Stimulated activated CD4-positive, alpha-beta T cell treated with anti-CD3 and anti-CD28 coated beads, Interleukin-15, amount 100 ng/mL, for 1 hour (primary cell): Measurements from ENCODE around the gene GPLD1.
"Not testable (repeated sequence)": the region's sequence is repeated elsewhere in the genome, so short reads cannot be mapped to it uniquely, and the experiment has no call there.

Experiments
- DNase-seq, 2 donors: peaks; one replicate each; pipeline ENCODE4 v3.0.0-alpha.2; 2020; ENCODE audit warnings: low read depth in 1 of 2, low spot score in 1 of 2

GPLD1 gene

GRCh38 chr6:24385536-24386269, 103.7 kb downstream of the GPLD1 start:
- no peak for DNase-seq

GRCh38 chr6:24384369-24385130, 104.8 kb downstream of the GPLD1 start:
- DNase-seq, result not testable (repeated sequence)

- not testable (repeated sequence) for DNase-seq
Measured at GRCh38 chr6:24382891-24383494, 106.4 kb downstream of the GPLD1 start.

- DNase-seq, result no peak
Measured at GRCh38 chr6:24382220-24382540, 107.2 kb downstream of the GPLD1 start.

DNA sequence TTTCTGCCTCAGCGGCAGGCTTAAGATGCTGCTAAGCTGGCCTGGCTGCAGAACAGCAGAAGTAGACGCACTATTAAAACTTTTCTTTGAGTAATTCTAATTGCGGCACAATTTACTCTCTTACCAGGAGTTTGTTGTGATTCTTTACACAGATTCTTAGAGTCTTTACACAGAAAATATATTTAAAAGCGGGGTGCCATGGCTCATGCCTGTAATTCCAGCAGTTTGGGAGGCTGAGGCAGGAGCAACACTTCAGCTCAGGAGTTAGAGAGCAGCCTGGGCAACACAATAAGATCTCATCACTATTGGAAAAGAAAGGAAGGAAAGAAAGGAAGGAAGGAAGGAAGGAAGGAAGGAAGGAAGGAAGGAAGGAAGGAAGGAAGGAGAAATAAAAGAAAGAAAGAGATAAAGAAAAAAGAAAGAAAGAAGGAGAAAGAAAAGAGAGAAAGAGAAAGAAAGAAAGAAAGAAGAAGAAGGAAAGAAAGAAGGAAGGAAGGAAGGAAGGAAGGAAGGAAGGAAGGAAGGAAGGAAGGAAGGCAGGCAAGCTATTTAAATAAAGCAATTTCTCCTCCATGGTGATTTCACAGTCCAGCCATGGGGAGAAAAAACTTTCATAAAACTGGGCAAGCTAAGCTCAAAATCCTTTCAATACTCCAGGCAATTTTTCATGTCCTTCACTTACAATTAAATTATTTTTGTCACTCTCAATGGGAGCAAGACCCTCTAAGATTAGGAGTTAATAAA, 107.7 kb downstream of the GPLD1 start:
- DNase-seq, result no peak

GRCh38 chr6:24378473-24379097, 110.8 kb downstream of the GPLD1 start:
- no peak for DNase-seq
